ENCODE measurements around the gene SDCCAG8. TPM values are rescaled to one million over a fixed set of nuclear protein-coding genes. Genes with fewer than 3 reads are reported as not detected.

SDCCAG8 gene
- total and polyA plus RNA-seq, 2 of the 8 experiments (the other 6 are each of a cell fraction or from before 2014, with no cell fraction given) = 15.6 to 21.0 TPM

- Histone ChIP-seq H3K27ac (ENCODE audit: low read depth, low read length) (no peak overlapping the region), H2AK5ac (ENCODE audit: low read depth, low read length) (no peak overlapping the region), H4K8ac (ENCODE audit: extremely low read depth, insufficient read depth, low read length) (no peak overlapping the region), H3K4me2 (ENCODE audit: insufficient read depth in 1 of 2, low read depth in 2 of 2, low read length in 2 of 2) (no peak overlapping the region), H3K18ac (ENCODE audit: extremely low read depth, low read length) (no peak overlapping the region), H3K27me3 (replicated peaks in 1 of 4; ENCODE audit: control insufficient read depth in 3 of 4, extremely low read depth in 1 of 4, insufficient read depth in 3 of 4, low read length in 3 of 4) (no peaks in the 10 kb centered on the region), H3K23ac (ENCODE audit: insufficient read length) (no peak overlapping the region), H2BK20ac (ENCODE audit: low read length) (no peak overlapping the region), H2BK120ac (replicated peaks; ENCODE audit: low read depth, low read length) (no peak overlapping the region), H2BK5ac (ENCODE audit: low read depth, low read length) (no peak overlapping the region), H3K36me3 (ENCODE audit: control insufficient read depth in 2 of 4, insufficient read depth in 4 of 4, low read length in 3 of 4) (no peaks in the 10 kb centered on the region; a peak in 2 of 8 replicates), H4K91ac (replicated peaks; ENCODE audit: insufficient read length, low read length) (no peak overlapping the region), H3K4ac (replicated peaks; ENCODE audit: insufficient read length, low read depth, low read length) (no peak overlapping the region), H3K4me1 (replicated peaks in 1 of 4; ENCODE audit: control insufficient read depth in 3 of 4, insufficient read depth in 4 of 4, low read length in 3 of 4) (peaks cover 0 to 12% (median 6%) of the 10 kb centered on the region in 4 experiments; a peak in 5 of 7 replicates), H3K9ac (replicated peaks in 1 of 4; ENCODE audit: extremely low read depth in 1 of 4, low read depth in 3 of 4, low read length in 3 of 4) (no peak overlapping the region), H3K23me2 (ENCODE audit: low read depth, low read length) (no peaks in the 10 kb centered on the region), H3K56ac (replicated peaks; ENCODE audit: insufficient read length, low read depth, low read length) (no peak overlapping the region), H3K4me3 (ENCODE audit: extremely low read depth in 1 of 4, insufficient read depth in 2 of 4, low read depth in 3 of 4, low read length in 4 of 4) (no peak overlapping the region), H2BK15ac (ENCODE audit: low read length) (no peak overlapping the region), H3K9me3 (ENCODE audit: insufficient read depth in 2 of 2, low read depth in 1 of 2, low read length in 1 of 2) (no peaks in the 10 kb centered on the region), H3K79me1 (ENCODE audit: low read depth, low read length) (no peaks in the 10 kb centered on the region; the same call in 1 of the 2 replicates), H4K5ac (ENCODE audit: insufficient read length, low read depth, low read length) (no peak overlapping the region), H2BK12ac (ENCODE audit: low read depth, low read length) (no peak overlapping the region), H3K79me2 (ENCODE audit: control insufficient read depth in 1 of 2, insufficient read depth in 2 of 2, low read length in 2 of 2) (no peaks in the 10 kb centered on the region), H2AFZ (ENCODE audit: low read length) (no peak overlapping the region), H4K20me1 (replicated peaks in 1 of 2; ENCODE audit: control insufficient read depth in 1 of 2, insufficient read depth in 2 of 2, low read length in 2 of 2) (no peaks in the 10 kb centered on the region), H3K14ac (ENCODE audit: insufficient read length) (no peak overlapping the region)
- FAIRE-seq = no peak
- POLR2A ChIA-PET (ENCODE audit: partially characterized antibody) = no interaction called here
- CTCF ChIA-PET (ENCODE audit: partially characterized antibody) = no interaction called here
- DNase-seq (ENCODE audit: low read depth in 1 of 2, low spot score in 2 of 2) = no peak
- WGBS, 2 experiments (ENCODE audit: extremely low coverage in 1 of 2, insufficient coverage in 1 of 2, insufficient read length in 1 of 2, insufficient replicate concordance in 2 of 2, low coverage in 1 of 2, low lambda C conversion rate in 2 of 2, missing lambda C conversion rate in 1 of 2) = 94% methylated on average over 1 of the region's 1 CpG; no CpG with 5 or more reads in 1 of the 2 experiments
- no peak for TF ChIP-seq POLR2A (IDR thresholded peaks at IDR 0.05; ENCODE audit: control extremely low read depth in 1 of 2, low read depth in 2 of 2, low read length in 2 of 2)
- TF ChIP-seq RAD21 (IDR thresholded peaks at IDR 0.05 in 1 of 2, conservative IDR thresholded peaks at IDR 0.05 in 1 of 2; ENCODE audit: low read depth in 2 of 2, low read length in 2 of 2) = no peak
- TF ChIP-seq HDAC6 (IDR thresholded peaks at IDR 0.05; ENCODE audit: low read depth, low read length) = no peak
- TF ChIP-seq HDAC2 (IDR thresholded peaks at IDR 0.05; ENCODE audit: borderline replicate concordance in 1 of 2, low read depth in 2 of 2, low read length in 2 of 2) = no peak
- TF ChIP-seq KDM5A (IDR thresholded peaks at IDR 0.05; ENCODE audit: low read length) = no peak
- TF ChIP-seq SIN3A (conservative IDR thresholded peaks at IDR 0.05 in 1 of 2, IDR thresholded peaks at IDR 0.05 in 1 of 2; ENCODE audit: low read depth in 1 of 2, low read length in 2 of 2) = no peak
- TF ChIP-seq MAFK (IDR thresholded peaks at IDR 0.05; ENCODE audit: low read depth, low read length) = no peak
- no peak for TF ChIP-seq RXRA (IDR thresholded peaks at IDR 0.05; ENCODE audit: insufficient read depth, low read depth, low read length)
- no peak for TF ChIP-seq SRF (IDR thresholded peaks at IDR 0.05; ENCODE audit: low read depth, low read length)
- TF ChIP-seq, protein P1, sequence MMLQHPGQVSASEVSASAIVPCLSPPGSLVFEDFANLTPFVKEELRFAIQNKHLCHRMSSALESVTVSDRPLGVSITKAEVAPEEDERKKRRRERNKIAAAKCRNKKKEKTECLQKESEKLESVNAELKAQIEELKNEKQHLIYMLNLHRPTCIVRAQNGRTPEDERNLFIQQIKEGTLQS (IDR thresholded peaks at IDR 0.05; ENCODE audit: insufficient read depth, low read depth, low read length) = no peak
- no peak for TF ChIP-seq CREB1 (IDR thresholded peaks at IDR 0.05)
- no peak for TF ChIP-seq KDM4A (IDR thresholded peaks at IDR 0.05; ENCODE audit: low read depth, low read length, severe bottlenecking)
These were observed 253.1 kb downstream of the SDCCAG8 start for GRCh38 chr1:243508943-243509342.

Measured in H1 (cell line).